ENCODE measurements around the gene MSX2.

DNA sequence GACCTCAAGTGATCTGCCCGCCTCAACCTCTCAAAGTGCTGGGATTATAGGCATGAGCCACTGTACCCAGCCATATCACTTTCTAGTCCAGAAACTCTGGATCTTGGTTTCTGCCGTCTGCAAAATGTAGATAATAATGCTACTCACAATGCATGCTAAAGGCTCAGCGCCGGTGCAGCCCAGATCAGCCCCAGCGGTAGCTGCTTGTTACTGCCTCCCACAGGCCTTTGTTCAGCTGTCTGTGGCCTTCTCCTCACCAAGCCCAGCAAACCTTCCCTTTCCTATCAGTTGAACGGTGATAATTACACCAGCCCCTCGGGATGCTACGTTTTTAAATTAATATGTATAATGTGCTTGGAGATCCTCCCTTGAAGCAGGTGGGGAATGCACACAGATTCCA, 26.2 kb upstream of the MSX2 start:
- TF ChIP-seq EZH2 (IDR thresholded peaks at IDR 0.05): no peak
- TF ChIP-seq POLR2AphosphoS5 (IDR thresholded peaks at IDR 0.05; ENCODE audit: borderline replicate concordance, low read depth, low read length): no peak
- no peak for TF ChIP-seq FOXP2 (optimal IDR thresholded peaks at IDR 0.05; ENCODE audit: control extremely low read depth, extremely low read length, insufficient read depth)
